Measurements from ENCODE around the gene ZBTB24. TPM values are rescaled to one million over a fixed set of nuclear protein-coding genes. Genes with fewer than 3 reads are reported as not detected.
A peak's percentile ranks its signal among the peaks of the same experiment; 100 is the strongest.

The ZBTB24 gene
- total and polyA plus RNA-seq, 2 donors from 2014 or later = 3.1 to 12.0 TPM

DNA sequence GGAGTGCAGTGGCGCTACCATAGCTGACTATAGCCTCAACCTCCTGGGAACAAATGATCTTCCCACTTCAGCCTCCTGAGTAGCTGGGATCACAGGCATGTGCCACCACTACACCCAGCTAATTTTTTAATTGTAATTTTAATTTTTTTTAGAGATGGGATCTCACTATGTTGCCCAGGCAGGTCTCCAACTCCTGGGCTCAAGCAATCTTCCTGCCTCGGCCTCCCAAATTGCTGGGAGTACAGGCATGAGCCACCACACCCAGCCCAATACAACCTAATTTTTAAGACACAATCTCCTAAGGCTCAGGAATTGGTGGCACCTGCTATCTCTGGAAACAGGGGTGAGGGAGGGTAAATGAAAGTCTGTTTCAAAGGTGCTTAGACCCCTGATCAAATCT lies 5.8 kb downstream of the ZBTB24 start:
- peaks cover 0 to 31% (median 15%) of the 10 kb centered on the region in 3 donors for H3K4me1 ChIP-seq (ENCODE audit: control insufficient read depth in 2 of 3, insufficient read depth in 2 of 3, low read depth in 1 of 3, low read length in 3 of 3)

DNA sequence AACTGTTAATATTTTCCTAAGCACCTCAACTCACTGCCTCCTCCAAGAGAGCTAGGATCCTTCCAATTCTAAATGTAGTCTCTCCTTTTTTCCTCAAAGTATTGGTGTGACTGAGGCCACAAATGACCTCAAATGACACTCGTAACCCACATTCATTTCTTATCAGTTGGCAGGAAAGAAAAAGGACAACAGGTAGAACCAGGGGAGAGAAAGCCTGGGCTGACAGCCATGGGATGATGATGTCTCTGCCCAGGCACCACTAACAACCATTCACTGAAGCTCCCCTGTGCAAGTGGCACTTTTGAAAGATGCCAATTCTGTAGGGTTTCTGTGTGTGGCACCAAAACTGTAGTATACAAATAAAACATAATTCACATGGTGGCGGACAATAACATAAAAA lies 7.4 kb downstream of the ZBTB24 start:
- H3K36me3 ChIP-seq (ENCODE audit: control insufficient read depth in 2 of 3, insufficient read depth in 3 of 3, low read length in 3 of 3) = peaks cover 2 to 31% (median 28%) of the 10 kb centered on the region in 3 donors
- intact Hi-C loops (cut with DNase I) = no loop called here

More for the DNA sequence above, 5.8 kb downstream of the ZBTB24 start:
- FAIRE-seq = no peak
- no peaks in the 10 kb centered on the region for H3K9me3 ChIP-seq (ENCODE audit: control insufficient read depth in 2 of 3, insufficient read depth in 1 of 3, low read length in 3 of 3)
- no peak for DNase-seq
- TF ChIP-seq, protein P1, sequence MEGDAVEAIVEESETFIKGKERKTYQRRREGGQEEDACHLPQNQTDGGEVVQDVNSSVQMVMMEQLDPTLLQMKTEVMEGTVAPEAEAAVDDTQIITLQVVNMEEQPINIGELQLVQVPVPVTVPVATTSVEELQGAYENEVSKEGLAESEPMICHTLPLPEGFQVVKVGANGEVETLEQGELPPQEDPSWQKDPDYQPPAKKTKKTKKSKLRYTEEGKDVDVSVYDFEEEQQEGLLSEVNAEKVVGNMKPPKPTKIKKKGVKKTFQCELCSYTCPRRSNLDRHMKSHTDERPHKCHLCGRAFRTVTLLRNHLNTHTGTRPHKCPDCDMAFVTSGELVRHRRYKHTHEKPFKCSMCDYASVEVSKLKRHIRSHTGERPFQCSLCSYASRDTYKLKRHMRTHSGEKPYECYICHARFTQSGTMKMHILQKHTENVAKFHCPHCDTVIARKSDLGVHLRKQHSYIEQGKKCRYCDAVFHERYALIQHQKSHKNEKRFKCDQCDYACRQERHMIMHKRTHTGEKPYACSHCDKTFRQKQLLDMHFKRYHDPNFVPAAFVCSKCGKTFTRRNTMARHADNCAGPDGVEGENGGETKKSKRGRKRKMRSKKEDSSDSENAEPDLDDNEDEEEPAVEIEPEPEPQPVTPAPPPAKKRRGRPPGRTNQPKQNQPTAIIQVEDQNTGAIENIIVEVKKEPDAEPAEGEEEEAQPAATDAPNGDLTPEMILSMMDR (IDR thresholded peaks at IDR 0.05; ENCODE audit: borderline replicate concordance, extremely low read depth, insufficient read depth) = no peak
- peak overlapping the region in 1 of 2 donors; percentile 1 for H3K27ac ChIP-seq (ENCODE audit: low read depth in 2 of 2, low read length in 2 of 2)
- peaks cover 2 to 18% (median 12%) of the 10 kb centered on the region in 3 donors for H3K36me3 ChIP-seq (ENCODE audit: control insufficient read depth in 2 of 3, insufficient read depth in 3 of 3, low read length in 3 of 3)
- intact Hi-C loops (cut with DNase I) = no loop called here
- H3K4me3 ChIP-seq (ENCODE audit: low read length in 3 of 3) = no peak overlapping the region
- no peaks in the 10 kb centered on the region for H3K27me3 ChIP-seq (ENCODE audit: control insufficient read depth, insufficient read depth, low read length)
- no peak overlapping the region for H3K9ac ChIP-seq (ENCODE audit: low read length in 3 of 3)

DNA sequence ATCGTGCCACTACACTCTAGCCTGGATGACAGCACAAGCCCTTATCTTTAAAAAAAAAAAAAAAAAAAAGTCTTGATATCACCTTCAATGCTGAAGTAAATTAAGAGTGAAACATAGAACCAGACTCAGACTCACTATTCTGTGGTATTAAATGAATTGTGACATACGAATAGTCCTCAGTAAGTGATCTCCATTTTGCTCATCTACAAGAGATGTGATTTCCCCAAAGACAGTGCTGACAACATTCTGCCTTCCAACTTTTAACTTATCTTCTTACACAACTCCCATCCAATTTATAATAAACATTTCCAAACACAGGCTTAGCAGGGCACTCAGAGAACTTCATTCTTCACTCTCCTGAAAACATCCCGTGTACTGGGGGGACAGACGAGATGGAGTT lies 8.0 kb downstream of the ZBTB24 start:
- H3K4me3 ChIP-seq (ENCODE audit: low read length in 3 of 3) = no peak overlapping the region
- DNase-seq = no peak
- H3K9ac ChIP-seq (ENCODE audit: low read length in 3 of 3) = no peak overlapping the region
- H3K9me3 ChIP-seq (ENCODE audit: control insufficient read depth in 2 of 3, insufficient read depth in 1 of 3, low read length in 3 of 3) = no peaks in the 10 kb centered on the region
- peaks cover 0 to 14% (median 7%) of the 10 kb centered on the region in 3 donors for H3K4me1 ChIP-seq (ENCODE audit: control insufficient read depth in 2 of 3, insufficient read depth in 2 of 3, low read depth in 1 of 3, low read length in 3 of 3)
- FAIRE-seq = no peak
- no peak overlapping the region for H3K27ac ChIP-seq (ENCODE audit: low read depth in 2 of 2, low read length in 2 of 2)
- TF ChIP-seq, protein P1 (IDR thresholded peaks at IDR 0.05; ENCODE audit: borderline replicate concordance, extremely low read depth, insufficient read depth) = no peak
- intact Hi-C loops (cut with DNase I) = no loop called here
- peaks cover 4 to 33% (median 31%) of the 10 kb centered on the region in 3 donors for H3K36me3 ChIP-seq (ENCODE audit: control insufficient read depth in 2 of 3, insufficient read depth in 3 of 3, low read length in 3 of 3)
- H3K27me3 ChIP-seq (ENCODE audit: control insufficient read depth, insufficient read depth, low read length) = no peaks in the 10 kb centered on the region

More for the DNA sequence above, 7.4 kb downstream of the ZBTB24 start:
- no peaks in the 10 kb centered on the region for H3K9me3 ChIP-seq (ENCODE audit: control insufficient read depth in 2 of 3, insufficient read depth in 1 of 3, low read length in 3 of 3)
- no peak overlapping the region for H3K27ac ChIP-seq (ENCODE audit: low read depth in 2 of 2, low read length in 2 of 2)
- H3K4me1 ChIP-seq (ENCODE audit: control insufficient read depth in 2 of 3, insufficient read depth in 2 of 3, low read depth in 1 of 3, low read length in 3 of 3) = peaks cover 0 to 17% (median 11%) of the 10 kb centered on the region in 3 donors
- H3K4me3 ChIP-seq (ENCODE audit: low read length in 3 of 3) = no peak overlapping the region
- TF ChIP-seq, protein P1 (IDR thresholded peaks at IDR 0.05; ENCODE audit: borderline replicate concordance, extremely low read depth, insufficient read depth) = no peak
- H3K27me3 ChIP-seq (ENCODE audit: control insufficient read depth, insufficient read depth, low read length) = no peaks in the 10 kb centered on the region
- no peak for DNase-seq
- H3K9ac ChIP-seq (ENCODE audit: low read length in 3 of 3) = no peak overlapping the region
- FAIRE-seq = no peak

DNA sequence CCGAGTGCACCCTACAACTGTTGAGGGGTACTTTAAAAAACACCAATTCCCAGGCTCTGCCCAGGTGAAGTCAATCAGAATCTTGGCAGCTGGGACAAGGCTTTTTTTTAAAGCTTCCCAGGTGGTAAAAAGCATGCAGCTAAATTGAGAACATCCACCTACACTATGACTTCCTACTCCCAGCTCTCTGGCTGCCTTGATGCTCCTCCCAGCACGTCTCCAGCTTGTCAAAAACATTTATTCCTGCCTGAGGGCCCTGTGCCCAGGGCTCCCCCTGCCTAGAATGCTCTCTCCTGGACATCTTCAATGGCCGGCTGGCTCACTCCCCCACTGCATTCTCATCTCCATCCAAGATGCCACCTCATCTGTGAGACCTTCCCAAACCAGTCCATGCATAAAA lies 9.9 kb downstream of the ZBTB24 start:
- FAIRE-seq = no peak
- no peak overlapping the region for H3K4me3 ChIP-seq (ENCODE audit: low read length in 3 of 3)
- TF ChIP-seq, protein P1 (IDR thresholded peaks at IDR 0.05; ENCODE audit: borderline replicate concordance, extremely low read depth, insufficient read depth) = no peak

More for the DNA sequence above, 9.9 kb downstream of the ZBTB24 start:
- Histone ChIP-seq H3K9me3 (ENCODE audit: control insufficient read depth in 2 of 3, insufficient read depth in 1 of 3, low read length in 3 of 3) (no peaks in the 10 kb centered on the region), H3K9ac (ENCODE audit: low read length in 3 of 3) (no peak overlapping the region), H3K27me3 (ENCODE audit: control insufficient read depth, insufficient read depth, low read length) (no peaks in the 10 kb centered on the region), H3K36me3 (ENCODE audit: control insufficient read depth in 2 of 3, insufficient read depth in 3 of 3, low read length in 3 of 3) (peaks cover 4 to 39% (median 34%) of the 10 kb centered on the region in 3 donors), H3K27ac (ENCODE audit: low read depth in 2 of 2, low read length in 2 of 2) (no peak overlapping the region), H3K4me1 (ENCODE audit: control insufficient read depth in 2 of 3, insufficient read depth in 2 of 3, low read depth in 1 of 3, low read length in 3 of 3) (peaks cover 0 to 7% (median 4%) of the 10 kb centered on the region in 3 donors)
- intact Hi-C loops (cut with DNase I) = no loop called here
- no peak for DNase-seq
